Uterus (tissue), 2 donors: ENCODE measurements around the gene NGF.

Source experiments
- CTCF ChIP-seq, 4 experiments: fragments of 200-600 bp in 2 of 4; fragments of 450-650 bp in 2 of 4; sonication (generic) in 2 of 4; IDR thresholded peaks; one replicate each; pipeline ENCODE4 v1.5.1; 2016 to 2019; ENCODE audit warnings: antibody characterized with exemption in 4 of 4, mild to moderate bottlenecking in 2 of 4, moderate library complexity in 1 of 4
- POLR2A ChIP-seq, 2 donors: fragments of 450-650 bp; IDR thresholded peaks; one replicate each; pipeline ENCODE4 v1.6.1; 2016; ENCODE audit warnings: antibody characterized with exemption in 2 of 2, mild to moderate bottlenecking in 1 of 2, moderate library complexity in 1 of 2

GRCh38 chr1:115317101-115318012 lies 20.7 kb downstream of the NGF start:
- no peak for TF ChIP-seq CTCF (IDR thresholded peaks at IDR 0.05)
- no peak for TF ChIP-seq POLR2A (IDR thresholded peaks at IDR 0.05)
